GM12892 (cell line): ENCODE results near the gene FAHD1.

Source experiments
- POLR2A ChIP-seq: IDR thresholded peaks from 2 replicates; pipeline ENCODE4 v1.6.1; 2011; ENCODE audit warnings: low read depth, low read length, control low read depth
- POLR2AphosphoS5 ChIP-seq: IDR thresholded peaks from 2 replicates; pipeline ENCODE4 v1.6.1; 2011; ENCODE audit warnings: low read depth, low read length, control low read depth
- TAF1 ChIP-seq: IDR thresholded peaks from 2 replicates; pipeline ENCODE4 v1.6.1; 2011; ENCODE audit warnings: low read depth, mild to moderate bottlenecking, control low read depth, low read length, borderline replicate concordance

- TF ChIP-seq POLR2AphosphoS5 (no peak), POLR2A (no peak), TAF1 (no peak)
Observed at GRCh38 chr16:1785846-1786170, 41.2 kb upstream of the FAHD1 start.
